GM21381 (cell line): ENCODE data around the gene TMEM260.

Source experiments
- ATAC-seq: cut with Tn5 transposase; IDR thresholded peaks from one replicate; pipeline ENCODE4 v1.9.1; 2021; ENCODE audit warnings: mild to moderate bottlenecking, moderate library complexity; ENCODE audit not compliant: unreplicated experiment

TMEM260 gene

GRCh38 chr14:56579345-56580220, at the start of gene TMEM260:
TSS of gene TMEM260 (plus strand) at chr14:56579798. CDS start at chr14:56579915, 117 bp downstream.
- peak; percentile 82 for ATAC-seq

- ATAC-seq, result no peak
Observed at GRCh38 chr14:56532546-56532945, 47.1 kb upstream of the TMEM260 start.

DNA sequence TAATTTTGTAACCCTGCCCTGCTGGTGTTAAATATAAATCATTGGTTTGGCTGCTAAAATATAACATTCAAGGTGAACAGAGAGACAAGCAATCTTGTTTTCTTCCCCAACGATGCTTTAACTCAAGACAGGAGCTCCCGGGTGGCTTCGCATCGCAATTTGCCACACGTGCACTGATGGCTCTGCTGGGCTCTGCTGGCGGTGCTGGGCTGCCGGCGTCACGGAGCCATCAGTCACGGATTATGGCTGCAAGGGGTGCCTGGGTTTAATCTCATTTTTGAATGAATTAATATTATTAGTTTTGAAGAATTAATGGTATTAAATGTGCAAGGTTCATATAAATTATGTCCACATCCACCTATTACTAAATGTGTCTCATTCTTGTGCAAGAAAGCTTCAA, 44.9 kb upstream of the TMEM260 start:
- no peak for ATAC-seq

- no peak for ATAC-seq
Observed at GRCh38 chr14:56539862-56540261, 39.7 kb upstream of the TMEM260 start.

GRCh38 chr14:56543436-56543835, 36.2 kb upstream of the TMEM260 start:
- no peak for ATAC-seq

- no peak for ATAC-seq
Observed at GRCh38 chr14:56549721-56550120, 29.9 kb upstream of the TMEM260 start.

DNA sequence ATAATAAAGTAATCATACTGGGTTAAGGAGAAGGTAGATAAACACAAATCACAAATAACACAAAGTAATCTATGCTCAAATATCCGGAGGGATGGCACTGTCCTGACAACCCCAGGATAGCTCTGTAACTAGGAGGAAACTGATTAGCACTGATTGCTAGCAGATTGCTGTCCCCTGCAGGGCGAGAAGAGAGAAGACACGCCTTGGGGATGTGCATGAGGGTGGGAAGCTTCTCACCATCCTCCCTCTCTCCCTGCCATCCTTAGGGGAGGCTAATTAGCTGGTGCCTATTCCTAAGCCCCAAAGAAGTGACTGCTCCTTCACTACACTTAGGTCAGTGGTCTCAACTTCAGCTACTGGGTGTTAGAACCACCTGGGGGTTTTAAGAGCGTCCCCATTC, 27.0 kb upstream of the TMEM260 start:
- no peak for ATAC-seq

DNA sequence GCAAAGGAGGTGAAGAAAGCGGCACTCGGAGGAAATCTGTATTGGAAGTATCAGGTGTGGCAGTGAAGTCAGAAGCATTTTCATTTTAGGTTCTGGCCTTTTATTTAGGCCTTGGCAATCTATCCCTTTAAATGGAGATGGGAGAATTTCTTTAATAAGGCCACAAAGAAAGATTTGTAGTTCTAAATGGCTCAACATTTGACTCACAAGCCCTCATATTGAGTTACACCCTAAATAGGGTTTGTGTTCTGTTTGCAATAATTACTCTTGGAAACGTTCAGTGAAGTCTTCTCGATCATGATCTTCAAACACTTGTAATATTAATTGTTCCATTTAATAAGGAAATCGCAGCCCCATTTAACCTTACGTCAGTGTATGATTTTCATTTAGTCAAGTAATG, 25.3 kb upstream of the TMEM260 start:
- no peak for ATAC-seq

GRCh38 chr14:56555921-56556570, 23.6 kb upstream of the TMEM260 start:
- no peak for ATAC-seq

- no peak for ATAC-seq
Observed at GRCh38 chr14:56559182-56559581, 20.4 kb upstream of the TMEM260 start.

- ATAC-seq, result no peak
Observed at GRCh38 chr14:56561606-56562005, 18.0 kb upstream of the TMEM260 start.

DNA sequence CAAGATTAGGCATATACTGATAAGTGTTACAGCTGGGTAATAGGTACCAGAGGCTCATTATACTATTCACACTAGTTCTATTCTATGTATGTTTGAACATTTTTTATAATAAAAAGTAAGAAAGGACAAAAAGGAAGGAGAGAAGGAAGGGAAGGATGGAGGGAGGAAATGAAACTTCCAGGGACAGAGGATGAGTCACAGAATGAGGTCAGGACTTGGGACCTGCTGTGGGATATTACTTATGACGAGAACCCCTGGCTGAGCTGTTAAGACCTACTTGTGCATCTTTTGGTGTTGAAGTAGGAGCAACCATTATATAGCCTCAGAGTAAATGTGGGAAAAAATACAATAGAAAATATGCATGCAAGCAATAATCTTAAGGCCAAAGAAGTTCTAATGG, 16.7 kb upstream of the TMEM260 start:
- no peak for ATAC-seq

DNA sequence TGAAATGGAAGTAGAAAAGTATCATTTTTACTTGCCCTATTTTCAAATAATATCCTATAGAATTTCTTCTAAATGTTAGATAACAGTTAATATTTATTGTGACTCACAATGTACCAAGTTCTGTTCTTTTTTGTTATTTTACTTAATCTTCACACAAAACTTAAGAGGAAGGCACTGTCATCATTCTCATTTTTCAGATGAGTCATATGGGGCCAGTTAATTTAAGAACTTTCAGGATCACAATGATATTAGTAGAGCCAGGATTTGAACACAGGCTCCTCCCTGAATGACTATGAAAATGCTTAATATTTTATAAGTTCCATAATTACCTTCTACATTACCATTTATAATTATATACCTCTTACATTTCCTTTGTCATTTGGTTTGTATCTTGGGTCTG, 10.4 kb upstream of the TMEM260 start:
- ATAC-seq, result no peak

GRCh38 chr14:56570295-56570694, 9.3 kb upstream of the TMEM260 start:
- ATAC-seq, result no peak

- ATAC-seq, result peak; percentile 53
Observed at GRCh38 chr14:56580221-56580711, 668 bp downstream of the TMEM260 start.

DNA sequence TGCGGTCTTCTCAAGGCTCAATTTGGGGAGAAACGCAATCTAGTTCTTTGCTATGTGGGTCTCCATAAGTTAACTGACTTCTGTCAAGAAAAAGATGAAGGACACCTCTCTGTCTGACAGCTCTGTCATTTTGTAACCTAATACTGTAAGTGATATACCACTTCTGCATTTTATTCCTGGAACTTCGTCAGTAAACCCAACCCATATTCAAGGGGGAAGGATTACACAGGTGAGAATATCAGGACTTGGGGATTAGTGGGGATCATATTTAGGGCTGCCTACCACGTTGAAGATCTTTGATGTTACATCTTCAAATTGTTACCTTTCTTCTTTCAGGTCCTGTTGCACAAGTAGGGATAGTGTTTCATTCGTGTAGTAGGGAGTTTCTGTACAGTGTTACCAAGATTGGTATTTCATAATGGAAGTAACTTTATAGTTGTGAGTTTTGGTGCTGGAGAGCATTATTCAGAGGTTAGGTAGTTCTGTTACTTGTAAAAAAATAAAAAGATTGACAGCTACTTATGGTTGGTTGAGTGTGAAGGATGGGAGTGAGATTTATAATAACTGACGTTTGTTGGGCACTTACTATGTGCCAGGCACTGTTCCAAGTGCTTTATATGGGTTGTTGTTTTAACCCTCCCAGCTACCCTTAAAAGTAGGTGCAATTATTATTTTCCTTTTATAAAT, 1.6 kb downstream of the TMEM260 start:
- no peak for ATAC-seq

DNA sequence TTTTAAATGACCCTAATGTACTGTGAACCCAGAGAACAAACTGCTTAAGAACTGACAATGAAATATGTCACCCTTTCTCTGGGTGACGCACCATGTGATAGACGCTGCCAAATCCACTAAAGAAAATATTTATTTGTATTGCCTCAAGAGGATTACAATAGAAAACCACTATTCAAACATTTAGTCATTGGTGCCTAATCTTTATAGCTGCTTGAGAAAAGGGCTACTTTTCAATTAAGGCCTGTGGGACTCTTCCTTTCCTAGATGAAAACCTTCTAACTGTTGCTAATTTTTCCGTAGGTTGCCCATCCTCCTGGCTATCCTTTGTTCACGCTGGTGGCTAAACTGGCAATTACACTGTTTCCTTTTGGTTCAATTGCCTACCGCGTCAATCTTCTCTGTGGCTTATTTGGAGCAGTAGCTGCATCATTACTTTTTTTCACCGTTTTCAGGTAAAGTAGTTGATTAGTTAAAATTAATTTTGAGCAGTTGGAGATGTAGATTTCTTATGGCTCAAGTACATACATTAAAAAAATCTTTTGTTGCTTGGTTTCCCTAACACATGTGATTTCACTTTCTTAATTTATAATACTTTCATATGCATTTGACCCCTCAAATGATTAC, 6.0 kb downstream of the TMEM260 start:
- ATAC-seq, result no peak

DNA sequence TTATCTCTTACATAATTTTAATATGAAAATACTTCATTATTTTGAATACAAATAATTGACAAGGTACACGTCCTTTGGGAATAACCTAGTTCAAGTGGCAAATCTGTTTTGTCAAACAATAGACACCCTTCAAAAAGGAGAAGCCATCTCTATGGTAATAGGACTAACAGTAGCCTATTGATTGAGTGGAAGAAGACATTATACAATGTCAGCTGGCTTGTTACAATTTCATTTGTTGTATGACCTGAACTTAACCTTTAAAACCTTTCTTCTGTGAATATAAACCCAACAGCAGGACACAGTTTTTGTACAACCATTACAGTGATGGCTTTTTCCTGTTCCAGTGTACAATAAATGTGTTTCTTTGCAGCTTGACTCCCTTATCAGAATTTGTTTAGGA, 8.1 kb downstream of the TMEM260 start:
- no peak for ATAC-seq

DNA sequence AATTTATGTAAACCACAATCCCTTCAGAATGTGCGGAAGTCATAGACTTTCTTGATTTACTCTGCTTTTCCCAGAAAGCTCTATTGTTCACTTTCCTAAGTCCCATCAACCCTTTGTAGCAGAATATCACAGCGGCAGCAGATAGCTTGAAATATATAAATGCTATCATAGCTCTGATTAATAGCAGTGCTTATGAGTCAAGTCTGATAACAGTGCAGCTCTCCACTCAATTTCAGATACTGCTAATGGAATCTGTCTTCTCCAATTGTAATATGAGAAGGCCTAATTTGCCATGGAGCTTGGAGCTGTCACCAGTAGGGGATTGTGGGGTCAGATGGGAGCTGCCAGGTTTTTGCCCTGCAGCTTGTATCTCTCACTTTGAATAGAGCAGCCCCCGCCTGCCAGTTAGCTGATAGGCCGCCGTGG, 10.9 kb downstream of the TMEM260 start:
- ATAC-seq, result no peak

DNA sequence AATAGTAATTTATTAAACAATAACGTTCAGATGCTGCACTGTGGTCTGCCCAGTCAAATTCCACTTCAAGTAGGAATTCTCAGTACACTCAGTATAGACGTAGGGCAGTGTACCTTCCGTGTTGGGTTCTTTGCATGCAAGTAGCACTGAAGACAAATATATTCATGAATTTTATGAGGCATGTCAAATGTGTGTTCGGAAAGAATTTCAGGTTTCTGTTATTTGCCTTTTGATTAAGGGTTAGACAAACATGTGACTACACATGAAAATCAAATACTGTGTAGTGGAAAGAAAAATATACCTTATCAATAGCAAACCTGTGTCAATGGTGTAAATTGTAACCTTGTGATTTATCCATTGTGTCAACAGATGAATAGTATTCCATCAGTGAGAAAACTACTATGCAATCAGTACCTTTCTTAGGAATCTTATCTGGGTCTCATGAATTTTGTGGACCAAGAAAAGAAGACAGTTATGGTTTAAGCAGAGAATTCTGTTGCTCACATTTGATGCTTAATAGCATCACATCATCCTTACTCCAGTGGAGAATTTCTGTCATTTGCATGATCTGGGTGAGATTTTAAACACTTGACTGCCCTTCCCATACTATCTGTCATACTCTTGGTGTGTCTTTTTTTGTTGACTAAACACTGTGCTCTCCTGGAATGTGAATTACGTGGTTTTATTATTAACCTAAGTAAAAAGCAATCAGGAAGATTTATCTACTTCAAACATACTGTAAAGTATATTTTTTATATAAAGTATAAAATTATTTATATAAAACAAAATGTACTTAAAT, 13.3 kb downstream of the TMEM260 start:
- ATAC-seq, result no peak
